Activated T-helper 1 cell treated with anti-CD3 and anti-CD28 coated beads, Interleukin-2, amount 50 U/mL, for 16 hours (primary cell): ENCODE measurements around the gene TWF2.
"Not testable (repeated sequence)": the region's sequence is repeated elsewhere in the genome, so short reads cannot be mapped to it uniquely, and the experiment has no call there.

Experiments used
- DNase-seq, 2 donors: peaks; one replicate each; pipeline ENCODE4 v3.0.0-alpha.2; 2020; ENCODE audit warnings: low read depth in 1 of 2, low spot score in 1 of 2

TWF2 gene

DNA sequence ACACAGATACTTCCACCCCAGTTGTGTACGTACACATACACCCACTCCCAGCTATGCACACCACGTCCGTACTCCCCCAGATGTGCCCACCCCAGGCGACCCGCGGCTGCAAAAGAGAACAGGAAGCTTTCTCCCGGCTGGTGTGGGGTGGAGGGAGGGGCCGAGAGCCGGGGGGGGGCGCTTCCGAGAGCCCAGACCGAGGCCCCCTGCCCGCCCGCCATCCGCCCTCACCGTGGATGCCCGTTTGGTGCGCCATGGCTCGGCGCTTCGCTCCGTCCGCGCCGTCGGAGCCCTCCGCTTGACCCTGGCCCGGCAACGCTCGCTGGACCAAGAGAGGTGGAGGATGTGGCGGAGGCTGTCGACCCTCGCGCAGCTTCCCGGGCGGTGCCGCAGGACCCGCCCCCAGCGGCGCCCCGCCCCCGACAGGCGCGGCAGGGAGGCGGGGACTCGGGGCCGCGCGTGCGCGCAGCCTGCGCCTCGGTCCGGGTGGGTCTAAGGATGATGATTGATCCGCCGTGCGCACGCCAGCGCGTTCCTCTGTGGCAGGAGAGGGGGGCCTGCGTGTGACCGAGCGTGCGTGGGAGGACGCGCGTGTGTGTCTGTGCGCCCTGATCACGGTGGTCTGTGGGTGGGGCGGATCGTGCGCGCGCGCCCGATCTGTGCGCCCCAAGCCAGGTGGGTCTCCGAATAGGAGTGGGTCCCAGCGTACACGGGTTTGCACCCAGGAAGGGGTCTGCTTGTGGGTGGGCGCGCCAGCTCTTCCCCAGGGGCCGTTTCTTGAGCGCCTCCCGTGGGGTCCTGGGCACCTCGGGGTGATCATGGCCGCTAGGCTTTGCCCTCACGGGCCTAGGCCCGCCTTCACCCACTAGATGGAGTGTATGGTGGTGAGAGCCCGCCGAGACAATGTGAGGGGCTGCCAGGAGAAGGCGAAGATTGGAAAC, at the start of gene TWF2:
Gene TWF2, minus strand, starts transcription at position 398 of the 941 bp plus-strand sequence. Its CDS starts 142 bp downstream, at position 256.
- DNase-seq, result peak; percentile 55 to 85

GRCh38 chr3:52288674-52289073, 49.7 kb upstream of the TWF2 start:
- no peak for DNase-seq

DNA sequence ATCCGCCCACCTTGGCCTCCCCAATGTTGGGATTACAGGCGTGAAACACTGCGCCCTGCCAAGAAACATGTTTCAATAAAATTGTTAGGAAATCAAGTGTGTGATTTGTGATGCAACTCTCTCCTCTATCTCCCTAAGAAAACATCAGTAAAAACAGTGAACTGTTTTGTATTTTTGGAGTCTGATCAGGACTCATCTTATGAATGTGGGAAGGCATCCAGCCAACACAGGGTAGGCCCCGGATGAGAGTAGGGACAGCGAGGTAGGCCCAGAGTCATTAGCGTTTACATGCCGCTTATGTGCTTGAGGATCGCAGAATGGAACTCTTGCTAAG, 47.8 kb upstream of the TWF2 start:
- DNase-seq, result no peak

- not testable (repeated sequence) for DNase-seq
These were observed 45.1 kb upstream of the TWF2 start for GRCh38 chr3:52284051-52284450.

- no peak for DNase-seq
These were observed 44.3 kb upstream of the TWF2 start for GRCh38 chr3:52283306-52283705.

DNA sequence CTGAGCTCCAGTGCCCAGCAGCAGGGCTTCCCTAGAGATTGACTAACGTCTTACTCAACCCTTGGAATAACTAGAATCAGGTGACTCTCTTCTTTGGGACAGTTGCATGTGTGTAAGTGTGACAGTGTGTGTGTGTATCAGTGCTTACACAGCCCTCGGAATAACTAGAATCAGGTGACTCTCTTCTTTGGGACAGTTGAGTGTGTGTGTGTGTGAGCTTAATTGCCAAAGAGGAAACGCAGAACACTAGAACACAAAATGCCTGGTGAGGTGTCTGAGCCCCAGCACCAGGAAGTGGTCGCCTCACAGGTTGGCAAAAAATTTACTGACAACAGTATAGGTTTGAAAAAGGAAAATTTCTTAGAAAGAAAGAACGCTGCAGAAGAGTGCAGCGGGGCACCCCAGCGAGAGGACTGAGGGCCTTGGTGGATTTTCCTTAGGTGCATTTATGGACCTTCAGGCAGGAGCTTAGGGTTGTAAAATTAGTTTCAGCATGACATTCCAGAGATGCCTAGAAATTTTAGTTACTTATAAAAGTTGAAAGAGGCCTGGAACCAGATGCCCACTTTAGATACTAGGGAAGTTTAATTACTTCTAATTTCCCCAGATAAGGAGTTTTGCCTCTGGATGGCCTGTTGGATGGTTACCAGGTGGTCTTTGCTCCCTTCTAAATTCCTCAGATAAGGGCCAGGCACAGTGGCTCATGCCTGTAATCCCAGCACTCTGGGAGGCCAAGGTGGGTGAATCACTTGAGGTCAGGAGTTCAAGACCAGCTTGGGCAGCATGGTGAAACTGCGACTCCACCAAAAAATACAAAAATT, 43.2 kb upstream of the TWF2 start:
- no peak for DNase-seq

GRCh38 chr3:52280050-52280461, 41.1 kb upstream of the TWF2 start:
- no peak for DNase-seq

GRCh38 chr3:52279596-52279995, 40.6 kb upstream of the TWF2 start:
- DNase-seq, result no peak

- peak; percentile 97 for DNase-seq
These were observed 39.6 kb upstream of the TWF2 start, which contains the start of gene WDR82 for GRCh38 chr3:52278510-52279069. TSS of gene WDR82 (minus strand) at chr3:52278649. CDS start at chr3:52278361, 288 bp downstream.

DNA sequence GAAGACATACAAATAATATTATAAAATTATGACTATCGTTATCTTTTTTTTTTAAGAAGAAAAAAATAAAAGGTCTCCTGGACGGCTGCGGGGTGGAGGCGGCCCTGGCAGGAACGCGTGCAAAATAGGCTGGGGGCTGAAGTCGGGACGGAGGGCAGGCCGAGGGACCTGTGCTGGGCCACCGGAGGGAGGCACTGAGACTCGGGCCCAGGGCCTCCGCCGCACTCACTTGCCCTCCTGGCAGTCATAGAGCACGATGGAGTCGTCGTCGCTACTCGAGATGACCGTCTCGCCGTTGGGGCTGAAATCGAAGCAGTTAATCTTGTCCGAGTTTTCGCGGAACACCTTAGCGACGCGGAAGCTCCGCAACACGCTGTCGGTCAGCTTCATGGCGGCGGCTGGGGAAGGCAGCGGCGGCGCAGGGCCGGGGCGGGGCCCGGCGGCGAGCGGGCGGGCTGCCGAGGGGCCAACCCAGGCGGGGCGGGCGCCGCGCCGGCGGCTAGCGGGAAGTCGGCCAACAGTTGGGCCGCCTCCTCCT, 39.1 kb upstream of the TWF2 start:
- peak in 1 of 2 donors; percentile 43 for DNase-seq

GRCh38 chr3:52277071-52277964, 38.4 kb upstream of the TWF2 start:
- peak; percentile 44 to 58 for DNase-seq

GRCh38 chr3:52274781-52275180, 35.8 kb upstream of the TWF2 start:
- not testable (repeated sequence) for DNase-seq

DNA sequence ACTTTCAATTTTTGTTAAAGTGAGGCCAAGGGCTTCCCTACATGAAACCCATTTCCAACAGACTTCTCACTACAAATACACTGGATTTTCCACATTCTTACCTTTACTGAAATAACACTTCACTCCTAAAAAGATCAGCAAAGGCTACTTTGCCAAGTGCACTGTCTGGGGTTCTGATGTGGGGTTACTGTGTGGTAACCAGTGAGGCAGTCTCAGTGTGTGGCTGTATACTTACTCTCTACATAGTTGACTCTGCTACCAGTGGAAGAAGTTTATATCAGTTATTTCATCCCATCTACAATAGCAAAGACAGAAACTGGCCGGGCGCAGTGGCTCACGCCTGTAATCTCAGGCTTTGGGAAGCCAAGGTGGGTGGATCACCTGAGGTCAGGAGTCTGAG, 33.9 kb upstream of the TWF2 start:
- DNase-seq, result no peak

DNA sequence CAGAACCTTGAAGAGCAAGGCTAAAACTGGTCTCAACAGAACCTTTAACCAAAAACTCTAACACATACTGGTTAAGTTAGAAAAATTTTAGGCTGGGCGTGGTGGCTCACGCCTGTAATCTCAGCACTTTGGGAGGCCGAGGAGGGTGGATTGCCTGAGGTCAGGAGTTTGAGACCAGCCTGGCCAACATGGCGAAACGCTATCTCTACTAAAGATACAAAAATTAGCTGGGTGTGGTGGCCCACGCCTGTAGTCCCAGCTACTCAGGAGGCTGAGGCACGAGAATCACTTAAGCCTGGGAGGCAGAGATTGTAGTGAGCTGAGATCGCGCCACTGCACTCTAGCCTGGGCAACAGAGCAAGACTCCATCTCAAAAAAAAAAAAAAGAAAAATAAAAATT, 33.2 kb upstream of the TWF2 start:
- not testable (repeated sequence) for DNase-seq

GRCh38 chr3:52270252-52270754, 31.3 kb upstream of the TWF2 start:
- no peak for DNase-seq

DNA sequence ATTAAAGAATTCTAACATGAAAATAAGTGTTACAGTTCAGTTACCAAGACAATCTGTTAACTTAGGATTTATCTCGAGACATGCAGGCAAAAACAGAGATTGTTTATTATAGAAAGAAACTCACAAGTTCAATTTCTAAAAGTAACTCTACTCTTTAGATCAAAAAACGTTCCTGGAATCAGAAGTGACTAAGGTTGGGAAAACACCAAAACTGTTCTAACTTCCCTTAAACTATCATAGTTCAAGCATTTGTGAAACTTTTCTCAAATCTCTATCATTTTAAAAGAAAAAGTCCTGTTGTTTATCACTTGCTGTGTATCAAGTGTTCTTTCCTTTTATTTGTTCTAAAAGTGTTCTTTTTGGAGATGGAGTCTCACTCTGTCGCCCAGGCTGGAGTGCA, 30.8 kb upstream of the TWF2 start:
- no peak for DNase-seq

DNA sequence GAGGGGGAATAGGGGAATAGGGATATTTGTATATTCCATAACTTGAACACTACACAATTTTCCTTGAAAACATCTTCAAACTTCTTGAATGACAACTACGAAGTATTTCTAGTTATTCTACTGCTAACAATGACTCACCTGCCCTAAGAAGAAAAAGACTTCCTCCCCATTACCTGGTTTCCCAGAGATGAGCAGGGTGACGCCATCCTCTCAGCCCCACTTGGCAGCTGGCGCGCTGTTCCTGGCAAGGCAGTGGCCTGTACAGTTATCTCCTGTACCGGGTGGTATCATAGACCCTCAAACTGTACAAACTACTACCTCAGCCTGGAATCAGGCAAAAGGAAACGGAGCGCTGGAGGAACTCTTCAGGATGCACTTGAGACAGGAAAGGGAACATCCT, 29.1 kb upstream of the TWF2 start:
- peak in 1 of 2 donors; percentile 48 for DNase-seq

GRCh38 chr3:52265387-52265786, 26.4 kb upstream of the TWF2 start:
- no peak for DNase-seq

DNA sequence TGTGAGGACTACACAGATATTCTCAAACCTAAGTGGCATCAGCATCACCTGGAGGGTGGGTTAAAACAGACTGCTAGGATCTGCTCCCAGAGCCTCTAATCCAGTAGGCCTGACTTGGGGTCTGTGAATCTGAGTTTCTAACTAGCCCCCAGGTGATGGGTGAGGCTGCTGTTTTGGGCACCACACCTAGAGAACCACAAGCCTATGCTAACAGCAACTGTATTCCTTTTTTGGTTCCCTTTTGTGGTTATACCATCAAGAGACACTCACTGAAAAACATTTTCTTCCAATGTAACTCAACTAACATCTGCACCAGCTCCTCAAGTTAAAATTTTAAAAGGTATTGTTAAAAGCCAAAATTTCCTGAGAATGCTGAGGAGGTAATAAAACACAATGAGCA, 23.5 kb upstream of the TWF2 start:
- DNase-seq, result no peak

- no peak for DNase-seq
These were observed 20.5 kb upstream of the TWF2 start for GRCh38 chr3:52259448-52259847.
